Prostate gland (tissue), 2 donors: ENCODE results near the gene SMC4.

ENCODE experiments used
- CTCF ChIP-seq, 4 experiments: fragments of 200-600 bp in 2 of 4; fragments of 450-650 bp in 2 of 4; sonication (generic) in 2 of 4; IDR thresholded peaks; 1 replicate in 3 of 4; 2 replicates in 1 of 4; pipeline ENCODE4 v1.5.1; 2016 to 2019; ENCODE audit warnings: antibody characterized with exemption in 4 of 4, mild to moderate bottlenecking in 2 of 4, moderate library complexity in 2 of 4
- POLR2A ChIP-seq: fragments of 450-650 bp; IDR thresholded peaks from one replicate; pipeline ENCODE4 v1.6.1; 2016; ENCODE audit warnings: antibody characterized with exemption, mild to moderate bottlenecking
- POLR2AphosphoS5 ChIP-seq: sonication (generic); formaldehyde crosslinking; IDR thresholded peaks from one replicate; pipeline ENCODE4 v1.6.1; 2017; ENCODE audit warnings: antibody characterized with exemption

DNA sequence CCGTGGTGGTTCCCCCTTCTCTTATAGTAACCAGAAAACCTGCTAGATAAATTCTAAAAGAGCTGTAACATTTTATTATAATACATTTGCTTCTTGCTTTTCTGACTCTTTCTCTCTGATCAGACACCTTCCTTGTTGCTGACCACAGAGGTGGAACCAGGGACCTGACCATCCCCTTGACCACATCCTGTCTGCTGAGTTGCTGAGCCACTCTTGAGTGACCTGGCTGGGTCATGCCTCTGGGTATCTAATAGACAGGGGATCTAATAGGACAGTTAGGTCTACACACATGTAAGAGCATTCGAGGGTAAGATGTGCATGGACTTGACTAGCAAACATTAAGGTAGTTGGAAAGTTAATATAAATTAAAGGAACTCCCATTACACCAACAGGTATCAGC lies 72.9 kb downstream of the SMC4 start:
- TF ChIP-seq CTCF (IDR thresholded peaks at IDR 0.05) (no peak), POLR2AphosphoS5 (no peak), POLR2A (no peak)
